ENCODE measurements around the gene HTRA3.

DNA sequence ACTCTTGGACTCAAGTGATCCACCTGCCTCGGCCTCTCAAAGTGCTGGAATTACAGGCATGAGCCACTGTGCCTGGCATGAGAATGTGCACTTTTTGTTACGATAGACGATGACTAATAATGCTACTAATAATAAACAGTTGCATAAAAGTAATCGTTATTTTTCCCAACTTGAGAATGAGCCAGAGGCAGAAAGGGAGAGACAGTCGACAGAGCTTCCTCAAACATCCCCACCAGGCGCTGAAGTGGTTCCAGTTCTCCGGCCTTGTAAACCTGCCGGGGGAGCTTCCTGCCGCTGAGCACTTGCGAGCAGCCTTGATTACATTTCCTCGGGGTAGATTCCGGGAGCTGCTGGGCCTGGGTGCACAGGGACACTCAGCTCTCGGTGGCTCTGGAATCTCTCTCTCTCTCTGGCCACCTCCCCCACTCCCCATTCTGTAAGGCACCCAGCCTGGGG, 8.9 kb upstream of the HTRA3 start:
- TF ChIP-seq, protein P1, sequence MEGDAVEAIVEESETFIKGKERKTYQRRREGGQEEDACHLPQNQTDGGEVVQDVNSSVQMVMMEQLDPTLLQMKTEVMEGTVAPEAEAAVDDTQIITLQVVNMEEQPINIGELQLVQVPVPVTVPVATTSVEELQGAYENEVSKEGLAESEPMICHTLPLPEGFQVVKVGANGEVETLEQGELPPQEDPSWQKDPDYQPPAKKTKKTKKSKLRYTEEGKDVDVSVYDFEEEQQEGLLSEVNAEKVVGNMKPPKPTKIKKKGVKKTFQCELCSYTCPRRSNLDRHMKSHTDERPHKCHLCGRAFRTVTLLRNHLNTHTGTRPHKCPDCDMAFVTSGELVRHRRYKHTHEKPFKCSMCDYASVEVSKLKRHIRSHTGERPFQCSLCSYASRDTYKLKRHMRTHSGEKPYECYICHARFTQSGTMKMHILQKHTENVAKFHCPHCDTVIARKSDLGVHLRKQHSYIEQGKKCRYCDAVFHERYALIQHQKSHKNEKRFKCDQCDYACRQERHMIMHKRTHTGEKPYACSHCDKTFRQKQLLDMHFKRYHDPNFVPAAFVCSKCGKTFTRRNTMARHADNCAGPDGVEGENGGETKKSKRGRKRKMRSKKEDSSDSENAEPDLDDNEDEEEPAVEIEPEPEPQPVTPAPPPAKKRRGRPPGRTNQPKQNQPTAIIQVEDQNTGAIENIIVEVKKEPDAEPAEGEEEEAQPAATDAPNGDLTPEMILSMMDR (IDR thresholded peaks at IDR 0.05) = no peak
- TF ChIP-seq EP300 (IDR thresholded peaks at IDR 0.05) = no peak
- TF ChIP-seq POLR2A (IDR thresholded peaks at IDR 0.05) = no peak
- TF ChIP-seq POLR2AphosphoS5 (IDR thresholded peaks at IDR 0.05) = no peak

All from suprapubic skin (tissue), 4 donors.